Thyroid gland (tissue), 4 donors: ENCODE data around the gene DLL4. TPM values are rescaled to one million over a fixed set of nuclear protein-coding genes. Genes with fewer than 3 reads are reported as not detected.

ENCODE experiments used
- DNase-seq, 2 donors: peaks; one replicate each; pipeline ENCODE4 v3.0.0-alpha.2; 2019
- H3K27ac ChIP-seq, 3 donors: fragments of 200-600 bp; sonication (generic); 1 replicate in 2 of 3; 2 replicates in 1 of 3; pipeline ENCODE4 v1.5.1; 2016 to 2019; ENCODE audit warnings: mild to moderate bottlenecking in 1 of 3, moderate library complexity in 1 of 3
- H3K27me3 ChIP-seq: fragments of 200-600 bp; sonication (generic); one replicate; pipeline ENCODE4 v1.5.1; 2019
- H3K36me3 ChIP-seq, 2 donors: fragments of 200-600 bp; sonication (generic); one replicate each; pipeline ENCODE4 v1.5.1; 2016 to 2019
- H3K4me1 ChIP-seq, 2 donors: fragments of 200-600 bp; sonication (generic); one replicate each; pipeline ENCODE4 v1.5.1; 2017 to 2019
- H3K4me3 ChIP-seq, 3 donors: fragments of 200-600 bp; sonication (generic); replicated peaks in 1 of 3; 1 replicate in 2 of 3; 2 replicates in 1 of 3; pipeline ENCODE4 v1.5.1; 2016; ENCODE audit warnings: mild to moderate bottlenecking in 1 of 3
- H3K9me3 ChIP-seq: fragments of 200-600 bp; sonication (generic); one replicate; pipeline ENCODE4 v1.5.1; 2017
- POLR2A ChIP-seq, 2 donors: fragments of 450-650 bp; IDR thresholded peaks; one replicate each; pipeline ENCODE4 v1.6.1; 2017; ENCODE audit warnings: antibody characterized with exemption in 2 of 2, mild to moderate bottlenecking in 2 of 2, moderate library complexity in 1 of 2
- WGBS, 2 donors: methylation state at CpG; one replicate each; pipeline ENCODE4 v1.1.5; 2017; 5-methylcytosine and 5-hydroxymethylcytosine counted together
- intact Hi-C: fragments of 100-400 bp; cut with DNase I; formaldehyde crosslinking; loops from one replicate; pipeline ENCODE4 v1.15.1; 2023
- total RNA-seq, 4 donors: library from RNA; depleted of rRNA; stranded (reverse); fragments of >200 nt; gene quantifications; one replicate each; pipeline ENCODE4 v1.2.3, GENCODE V29; 2016
- TF ChIP-seq, protein P1 (sequence below), 6 experiments: fragments of 200-600 bp in 3 of 6; fragments of 450-650 bp in 3 of 6; sonication (generic) in 3 of 6; IDR thresholded peaks; one replicate each; pipeline ENCODE4 v1.5.1; 2016 to 2019; ENCODE audit warnings: antibody characterized with exemption in 6 of 6, mild to moderate bottlenecking in 2 of 6, inconsistent platforms in 1 of 6, moderate library complexity in 1 of 6

Gene DLL4
- total RNA-seq, 4 donors from 2014 or later, result 6.8 to 27.1 (median 10.8) TPM

DNA sequence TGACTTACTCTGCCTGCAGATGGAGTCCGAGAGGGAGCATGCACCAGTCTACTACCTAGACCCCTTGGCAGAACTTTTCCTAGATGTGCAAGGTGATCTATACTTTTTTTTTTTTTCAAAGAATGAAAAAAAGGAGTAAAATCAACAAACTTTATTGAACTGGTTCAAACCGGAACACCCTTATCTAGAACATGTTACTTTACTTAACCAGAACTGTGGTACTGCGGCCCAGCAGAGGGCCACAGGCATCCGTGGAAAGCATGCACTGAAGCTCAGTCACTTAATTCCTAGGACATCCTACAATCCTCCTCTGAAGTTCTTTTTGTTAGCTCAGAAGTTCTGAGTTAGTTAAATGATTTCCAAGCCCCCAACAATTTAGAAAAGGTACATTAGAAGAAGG is 45.7 kb downstream of the DLL4 start:
- H3K9me3 ChIP-seq, result no peaks in the 10 kb centered on the region

DNA sequence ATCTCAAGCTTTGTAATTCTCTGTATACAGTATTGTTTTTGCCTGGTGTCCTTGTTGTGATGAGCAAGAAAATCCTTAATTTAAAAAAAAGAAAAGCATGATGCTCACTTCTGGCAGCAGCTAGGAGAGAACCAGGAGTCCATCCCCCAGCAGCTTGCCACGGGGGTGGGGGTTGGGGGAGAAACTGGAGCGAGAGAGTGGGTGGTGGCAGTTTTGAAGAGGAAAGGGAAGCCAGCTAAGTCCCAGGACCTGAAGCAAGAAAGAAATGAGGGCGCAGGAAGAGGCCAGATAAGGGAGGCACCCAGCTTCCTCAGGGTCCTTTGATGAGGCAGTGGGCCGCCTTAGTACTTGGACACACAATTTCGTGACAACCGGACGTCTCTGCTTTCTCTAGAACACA is 47.7 kb downstream of the DLL4 start:
- 78 to 83% methylated on average over 7 of the region's 7 CpGs for WGBS, 2 donors
- intact Hi-C loops, result no loop called here
- no peak overlapping the region for H3K4me3 ChIP-seq
- no peak for DNase-seq
- H3K27me3 ChIP-seq, result no peaks in the 10 kb centered on the region
- no peaks in the 10 kb centered on the region for H3K9me3 ChIP-seq
- no peak overlapping the region for H3K27ac ChIP-seq
- TF ChIP-seq, protein P1, sequence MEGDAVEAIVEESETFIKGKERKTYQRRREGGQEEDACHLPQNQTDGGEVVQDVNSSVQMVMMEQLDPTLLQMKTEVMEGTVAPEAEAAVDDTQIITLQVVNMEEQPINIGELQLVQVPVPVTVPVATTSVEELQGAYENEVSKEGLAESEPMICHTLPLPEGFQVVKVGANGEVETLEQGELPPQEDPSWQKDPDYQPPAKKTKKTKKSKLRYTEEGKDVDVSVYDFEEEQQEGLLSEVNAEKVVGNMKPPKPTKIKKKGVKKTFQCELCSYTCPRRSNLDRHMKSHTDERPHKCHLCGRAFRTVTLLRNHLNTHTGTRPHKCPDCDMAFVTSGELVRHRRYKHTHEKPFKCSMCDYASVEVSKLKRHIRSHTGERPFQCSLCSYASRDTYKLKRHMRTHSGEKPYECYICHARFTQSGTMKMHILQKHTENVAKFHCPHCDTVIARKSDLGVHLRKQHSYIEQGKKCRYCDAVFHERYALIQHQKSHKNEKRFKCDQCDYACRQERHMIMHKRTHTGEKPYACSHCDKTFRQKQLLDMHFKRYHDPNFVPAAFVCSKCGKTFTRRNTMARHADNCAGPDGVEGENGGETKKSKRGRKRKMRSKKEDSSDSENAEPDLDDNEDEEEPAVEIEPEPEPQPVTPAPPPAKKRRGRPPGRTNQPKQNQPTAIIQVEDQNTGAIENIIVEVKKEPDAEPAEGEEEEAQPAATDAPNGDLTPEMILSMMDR (IDR thresholded peaks at IDR 0.05), result no peak
- TF ChIP-seq POLR2A (IDR thresholded peaks at IDR 0.05), result no peak
- no peaks in the 10 kb centered on the region for H3K4me1 ChIP-seq
- peaks cover 35 to 50% of the 10 kb centered on the region in 2 donors for H3K36me3 ChIP-seq

More for the DNA sequence above, 45.7 kb downstream of the DLL4 start:
- H3K36me3 ChIP-seq, result peaks cover 17 to 31% of the 10 kb centered on the region in 2 donors
- no peaks in the 10 kb centered on the region for H3K27me3 ChIP-seq
- H3K4me3 ChIP-seq, result no peak overlapping the region
- DNase-seq, result no peak
- no peaks in the 10 kb centered on the region for H3K4me1 ChIP-seq
- intact Hi-C loops, result no loop called here
- H3K27ac ChIP-seq, result no peak overlapping the region
- TF ChIP-seq POLR2A (IDR thresholded peaks at IDR 0.05), result no peak
- TF ChIP-seq, protein P1 (IDR thresholded peaks at IDR 0.05), result no peak
- 81 to 85% methylated on average over 4 of the region's 4 CpGs for WGBS, 2 donors

DNA sequence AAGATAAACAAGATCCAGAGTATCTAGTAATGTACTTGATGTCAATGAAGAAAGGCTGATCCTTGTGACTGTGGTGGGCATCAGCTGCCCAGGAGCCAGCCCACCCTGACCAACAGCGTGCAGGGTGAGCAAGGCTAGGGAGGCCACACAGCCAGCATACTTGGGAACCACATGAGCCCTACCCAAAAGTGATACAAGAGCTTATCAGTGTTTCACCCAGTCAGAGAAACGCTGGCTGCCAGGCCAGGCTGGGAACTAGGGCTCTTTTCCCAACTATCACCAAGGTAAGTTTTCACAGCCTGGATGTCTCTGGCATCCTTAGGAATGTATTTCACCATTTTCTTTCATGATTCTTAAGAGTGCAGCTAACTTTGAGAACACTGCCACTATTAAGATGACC is 49.0 kb downstream of the DLL4 start:
- Histone ChIP-seq H3K27ac (no peak overlapping the region), H3K9me3 (no peaks in the 10 kb centered on the region), H3K4me3 (no peak overlapping the region), H3K36me3 (peaks cover 47 to 62% of the 10 kb centered on the region in 2 donors), H3K27me3 (no peaks in the 10 kb centered on the region), H3K4me1 (no peaks in the 10 kb centered on the region)
- no peak for DNase-seq
- TF ChIP-seq, protein P1 (IDR thresholded peaks at IDR 0.05), result no peak
- no peak for TF ChIP-seq POLR2A (IDR thresholded peaks at IDR 0.05)
- WGBS, 2 donors, result 88 to 100% methylated on average over 2 of the region's 2 CpGs
- intact Hi-C loops, result no loop called here

DNA sequence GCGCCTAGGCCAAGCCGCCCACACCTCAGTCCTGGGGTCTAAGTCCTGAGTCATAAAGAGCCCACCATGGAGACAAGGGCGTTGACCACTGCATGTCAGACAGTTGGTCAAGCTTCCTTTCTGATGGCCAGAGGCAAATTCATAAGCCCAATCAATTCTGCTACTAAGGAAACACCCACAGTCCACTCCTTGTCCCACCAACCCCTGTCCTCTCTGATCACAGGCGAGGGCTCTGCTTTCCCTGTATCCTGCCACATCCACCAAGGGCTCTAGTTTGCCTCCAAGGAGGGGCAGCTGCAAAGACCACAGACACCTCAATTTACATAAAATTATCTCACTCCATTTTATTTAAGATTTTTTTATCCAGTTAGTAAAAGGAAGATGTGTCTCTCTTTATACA is 49.4 kb downstream of the DLL4 start:
- no peak overlapping the region for H3K27ac ChIP-seq
- WGBS, 2 donors, result 96% methylated on average over 4 of the region's 4 CpGs
- no peak for TF ChIP-seq POLR2A (IDR thresholded peaks at IDR 0.05)
- TF ChIP-seq, protein P1 (IDR thresholded peaks at IDR 0.05), result no peak
- no peaks in the 10 kb centered on the region for H3K9me3 ChIP-seq
- H3K4me1 ChIP-seq, result no peaks in the 10 kb centered on the region
- no peaks in the 10 kb centered on the region for H3K27me3 ChIP-seq
- H3K36me3 ChIP-seq, result peaks cover 51 to 67% of the 10 kb centered on the region in 2 donors
- H3K4me3 ChIP-seq, result no peak overlapping the region
- intact Hi-C loops, result no loop called here
- no peak for DNase-seq

DNA sequence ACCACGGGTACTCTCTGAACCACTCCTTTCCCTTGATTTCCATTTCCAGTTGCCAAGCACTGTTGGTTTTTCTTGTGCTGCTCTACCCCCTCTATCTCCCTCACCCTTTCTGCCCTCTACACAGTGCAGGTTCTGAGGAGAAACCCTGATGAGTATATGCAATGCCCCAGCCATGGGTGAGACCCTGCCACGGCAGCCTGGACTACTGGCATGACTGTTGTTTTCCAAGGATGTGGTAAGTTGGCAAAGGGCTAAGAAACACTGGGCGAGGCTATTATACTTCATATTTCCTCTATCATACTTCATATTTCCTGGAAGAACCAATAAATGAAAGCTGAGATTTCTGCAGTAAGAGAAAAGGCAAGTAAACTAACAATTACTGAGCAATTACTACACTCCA is 52.0 kb downstream of the DLL4 start:
- intact Hi-C loops, result no loop called here
- H3K36me3 ChIP-seq, result peaks cover 76 to 85% of the 10 kb centered on the region in 2 donors

More for the DNA sequence above, 52.0 kb downstream of the DLL4 start:
- Histone ChIP-seq H3K9me3 (no peaks in the 10 kb centered on the region), H3K4me1 (no peaks in the 10 kb centered on the region), H3K27me3 (no peaks in the 10 kb centered on the region), H3K27ac (no peak overlapping the region), H3K4me3 (no peak overlapping the region)
- no peak for TF ChIP-seq POLR2A (IDR thresholded peaks at IDR 0.05)
- TF ChIP-seq, protein P1 (IDR thresholded peaks at IDR 0.05), result no peak
- no peak for DNase-seq
- WGBS, 2 donors, result 65 to 83% methylated on average over 3 of the region's 3 CpGs
